DMS153 treated with DMSO at 0.1 percent for 48 hours (cell line): Measurements from ENCODE around the gene NDUFC2.
A peak's percentile ranks its signal among the peaks of the same experiment; 100 is the strongest.
"Not testable (repeated sequence)": the region's sequence is repeated elsewhere in the genome, so short reads cannot be mapped to it uniquely, and the experiment has no call there.

Source experiments
- DNase-seq: peaks from one replicate; lab custom pipeline; 2025; ENCODE audit not compliant: unreplicated experiment; lab: John Stamatoyannopoulos, UW

The NDUFC2 gene

GRCh38 chr11:78056093-78056492 is 23.6 kb downstream of the NDUFC2 start:
- DNase-seq = no peak

DNA sequence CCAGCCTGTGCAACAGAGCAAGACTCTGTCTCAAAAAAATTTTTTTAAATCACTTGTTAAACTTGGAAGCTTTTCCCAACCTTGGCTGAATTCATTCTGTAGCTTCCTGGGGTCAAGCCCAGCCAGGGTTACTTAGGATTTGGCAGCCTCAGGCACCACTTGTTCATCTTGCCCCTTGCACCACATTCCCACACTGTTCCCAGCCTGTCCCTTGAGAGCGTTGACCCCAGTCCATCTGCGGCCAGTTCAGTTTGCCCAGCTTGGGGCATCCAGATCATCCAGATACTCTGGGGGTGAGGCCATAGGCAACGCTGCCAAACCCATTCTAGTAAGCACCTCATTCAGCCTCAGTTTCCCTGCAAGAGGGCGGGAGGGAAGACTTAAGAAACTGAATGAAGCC is 24.7 kb downstream of the NDUFC2 start:
- DNase-seq = no peak

GRCh38 chr11:78050964-78051831 is 28.5 kb downstream of the NDUFC2 start:
- DNase-seq = no peak

GRCh38 chr11:78049348-78049747 is 30.3 kb downstream of the NDUFC2 start:
- DNase-seq = no peak

- DNase-seq = no peak
Measured at GRCh38 chr11:78048561-78048960, 31.1 kb downstream of the NDUFC2 start.

DNA sequence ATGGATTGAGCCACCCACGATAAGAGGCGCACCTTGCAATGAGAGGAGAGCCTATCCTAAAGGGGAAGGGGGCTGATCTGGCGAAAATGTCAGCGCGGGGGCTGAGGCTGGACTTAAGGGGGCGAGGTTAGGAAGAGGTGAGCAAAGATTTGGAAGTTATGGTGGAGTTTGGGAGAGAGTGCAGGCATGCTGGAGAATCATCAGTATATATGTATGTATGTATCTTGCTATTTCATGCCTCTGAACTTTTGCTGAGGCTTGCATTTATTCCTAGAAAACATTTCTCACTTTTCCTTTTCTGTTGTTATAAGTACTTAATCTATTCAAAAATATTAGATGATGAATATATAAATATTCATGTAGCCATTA is 33.2 kb downstream of the NDUFC2 start:
- no peak for DNase-seq

DNA sequence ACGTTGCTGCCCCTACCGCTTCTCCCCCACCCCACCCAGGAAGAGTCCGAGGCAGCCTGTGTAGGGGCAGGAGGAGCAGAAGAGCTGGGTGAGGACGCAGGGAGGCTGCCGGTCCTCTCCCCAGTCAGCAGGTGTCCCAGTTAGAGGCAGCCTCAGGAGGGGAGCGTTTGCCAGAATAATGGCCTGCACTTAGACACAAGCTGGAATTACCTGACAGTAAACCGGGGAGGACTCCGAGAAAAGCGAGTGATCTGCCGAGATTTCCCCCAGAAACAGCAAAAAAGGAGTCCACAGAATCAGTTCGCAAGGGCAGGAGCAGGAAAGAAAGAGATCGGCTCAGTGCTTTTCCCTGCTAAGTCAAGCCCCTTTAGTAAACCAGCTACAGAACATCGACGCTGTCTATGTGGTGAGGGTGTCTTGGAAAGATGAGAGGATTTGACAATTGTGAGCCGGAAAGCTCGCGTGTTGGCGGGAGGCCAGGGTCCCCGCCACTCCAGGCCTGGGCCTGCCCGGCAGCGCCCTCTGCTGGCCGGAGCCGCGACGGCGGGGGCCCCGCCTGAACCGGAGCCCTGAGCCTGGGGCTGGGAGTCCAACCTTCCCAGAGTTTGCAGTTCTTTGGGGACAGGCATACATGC is 33.7 kb downstream of the NDUFC2 start:
- peak; percentile 72 for DNase-seq

DNA sequence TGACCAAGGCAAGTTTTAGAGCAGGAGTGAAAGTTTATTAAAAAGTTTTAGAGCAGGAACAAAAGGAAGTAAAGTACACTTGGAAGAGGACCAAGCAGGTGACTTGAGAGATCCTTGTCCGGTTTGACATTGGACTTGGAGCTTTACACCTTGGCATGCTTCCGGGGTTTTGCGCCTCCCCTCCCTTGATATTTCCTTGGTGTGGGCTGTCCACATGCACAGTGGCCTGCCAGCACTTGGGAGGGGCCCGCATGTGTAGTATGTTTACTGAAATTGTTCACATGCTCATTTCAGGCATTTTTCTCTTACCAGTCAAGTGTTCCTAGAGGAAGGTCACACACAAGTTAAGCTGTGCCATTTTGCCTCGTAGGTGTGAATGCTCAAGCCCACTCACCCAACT is 35.0 kb downstream of the NDUFC2 start:
- no peak for DNase-seq

GRCh38 chr11:78041843-78042440 is 37.7 kb downstream of the NDUFC2 start:
- DNase-seq = no peak

GRCh38 chr11:78041380-78041719 is 38.3 kb downstream of the NDUFC2 start:
- not testable (repeated sequence) for DNase-seq

GRCh38 chr11:78040691-78041379 is 38.8 kb downstream of the NDUFC2 start:
- peak; percentile 11 for DNase-seq

GRCh38 chr11:78039919-78040671 is 39.6 kb downstream of the NDUFC2 start:
- DNase-seq = peak; percentile 84

GRCh38 chr11:78039391-78039918 is 40.2 kb downstream of the NDUFC2 start:
- DNase-seq = no peak

DNA sequence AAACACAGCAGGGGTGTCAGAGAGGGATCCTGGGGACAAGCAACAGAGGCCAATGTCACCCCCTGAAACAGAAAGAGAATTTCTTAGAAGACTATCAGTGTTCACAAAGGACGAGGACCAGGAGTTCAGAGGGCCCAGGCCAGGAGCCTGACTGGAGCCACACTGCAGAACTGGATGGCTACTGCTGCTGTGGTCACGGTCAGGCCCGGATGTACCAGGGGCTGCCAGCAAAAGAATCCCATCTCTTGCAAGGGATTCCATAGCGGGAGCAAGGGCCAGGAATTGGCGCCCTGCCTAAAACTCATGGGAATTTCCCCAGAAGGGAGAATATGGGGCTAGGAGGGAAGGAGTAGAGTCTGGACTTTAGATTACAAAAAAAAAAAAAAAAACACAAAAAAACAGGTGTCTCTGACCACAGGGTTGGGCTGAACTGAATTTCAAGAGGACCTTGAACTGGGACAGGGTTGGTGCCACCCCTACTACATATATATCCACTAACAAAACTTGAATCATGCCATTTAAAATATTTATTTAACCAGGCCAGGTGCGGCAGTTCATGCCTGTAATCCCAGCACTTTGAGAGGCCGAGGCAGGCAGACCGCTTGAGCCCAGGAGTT is 40.9 kb downstream of the NDUFC2 start:
- no peak for DNase-seq

GRCh38 chr11:78037825-78038620 is 41.6 kb downstream of the NDUFC2 start:
- no peak for DNase-seq

GRCh38 chr11:78037056-78037455 is 42.6 kb downstream of the NDUFC2 start:
- DNase-seq = no peak

- no peak for DNase-seq
Measured at GRCh38 chr11:78036313-78036712, 43.3 kb downstream of the NDUFC2 start.

GRCh38 chr11:78034623-78035022 is 45.0 kb downstream of the NDUFC2 start:
- no peak for DNase-seq

DNA sequence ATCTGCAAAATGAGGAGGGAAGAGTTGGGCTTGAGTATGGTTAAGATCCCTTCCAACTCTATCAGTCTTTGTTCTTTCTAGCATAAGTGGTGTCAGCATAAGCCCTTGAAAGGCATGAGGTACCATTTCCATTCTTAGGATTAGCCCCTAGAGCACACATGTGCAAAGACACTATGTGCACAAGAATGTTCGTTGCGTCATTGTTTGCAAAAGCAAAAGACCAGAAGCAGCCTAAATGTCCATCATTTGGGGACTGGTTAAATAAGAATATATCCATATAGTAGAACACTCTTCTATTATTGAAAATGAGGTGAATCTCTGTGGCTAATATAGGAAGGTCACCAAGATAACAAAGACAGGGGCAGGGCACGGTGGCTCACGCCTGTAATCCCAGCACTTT is 46.6 kb downstream of the NDUFC2 start:
- no peak for DNase-seq
